ENCODE measurements around the gene NPTXR.

DNA sequence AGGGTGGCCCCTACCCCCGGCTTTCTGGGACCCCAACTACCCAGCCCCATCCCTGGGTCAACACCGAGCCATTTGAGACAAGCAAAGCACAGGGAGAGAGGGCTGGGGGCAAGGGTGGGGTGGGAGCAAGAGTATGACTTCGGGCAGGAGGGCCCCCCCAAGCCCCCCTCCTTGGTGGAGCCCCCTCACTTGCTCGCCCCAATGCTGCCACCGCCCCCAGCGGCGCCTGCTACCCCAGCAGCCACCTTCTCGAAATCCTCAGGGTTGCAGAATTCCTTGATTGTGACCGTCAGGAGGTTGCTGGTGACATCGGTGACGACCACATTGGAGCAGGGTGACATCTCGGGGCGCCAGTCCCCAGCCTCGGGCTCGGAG, 22.2 kb upstream of the NPTXR start:
- TF ChIP-seq, protein P1, sequence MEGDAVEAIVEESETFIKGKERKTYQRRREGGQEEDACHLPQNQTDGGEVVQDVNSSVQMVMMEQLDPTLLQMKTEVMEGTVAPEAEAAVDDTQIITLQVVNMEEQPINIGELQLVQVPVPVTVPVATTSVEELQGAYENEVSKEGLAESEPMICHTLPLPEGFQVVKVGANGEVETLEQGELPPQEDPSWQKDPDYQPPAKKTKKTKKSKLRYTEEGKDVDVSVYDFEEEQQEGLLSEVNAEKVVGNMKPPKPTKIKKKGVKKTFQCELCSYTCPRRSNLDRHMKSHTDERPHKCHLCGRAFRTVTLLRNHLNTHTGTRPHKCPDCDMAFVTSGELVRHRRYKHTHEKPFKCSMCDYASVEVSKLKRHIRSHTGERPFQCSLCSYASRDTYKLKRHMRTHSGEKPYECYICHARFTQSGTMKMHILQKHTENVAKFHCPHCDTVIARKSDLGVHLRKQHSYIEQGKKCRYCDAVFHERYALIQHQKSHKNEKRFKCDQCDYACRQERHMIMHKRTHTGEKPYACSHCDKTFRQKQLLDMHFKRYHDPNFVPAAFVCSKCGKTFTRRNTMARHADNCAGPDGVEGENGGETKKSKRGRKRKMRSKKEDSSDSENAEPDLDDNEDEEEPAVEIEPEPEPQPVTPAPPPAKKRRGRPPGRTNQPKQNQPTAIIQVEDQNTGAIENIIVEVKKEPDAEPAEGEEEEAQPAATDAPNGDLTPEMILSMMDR (IDR thresholded peaks at IDR 0.05), result no peak
- TF ChIP-seq POLR2A (IDR thresholded peaks at IDR 0.05), result no peak

All from right lobe of liver (tissue), 4 donors.